GM21786 (cell line): ENCODE results near the gene AKT1S1.

Experiments
- ATAC-seq: cut with Tn5 transposase; IDR thresholded peaks from one replicate; pipeline ENCODE4 v1.9.1; 2021; ENCODE audit not compliant: unreplicated experiment

Gene AKT1S1

GRCh38 chr19:49870309-49870901 lies 6.8 kb downstream of the AKT1S1 start:
- no peak for ATAC-seq

GRCh38 chr19:49869484-49870308 lies 7.5 kb downstream of the AKT1S1 start:
- ATAC-seq, result peak; percentile 72

GRCh38 chr19:49869009-49869483 lies 8.1 kb downstream of the AKT1S1 start:
- peak; percentile 2 for ATAC-seq

- peak; percentile 35 for ATAC-seq
Observed at GRCh38 chr19:49866933-49867782, 10.0 kb downstream of the AKT1S1 start, which contains the start of gene PNKP. Gene PNKP (minus strand): TSS chr19:49867576. CDS start chr19:49867204, 372 bp downstream.

- no peak for ATAC-seq
Observed at GRCh38 chr19:49864890-49865289, 12.3 kb downstream of the AKT1S1 start.

- no peak for ATAC-seq
Observed at GRCh38 chr19:49863935-49864320, 13.2 kb downstream of the AKT1S1 start.

- no peak for ATAC-seq
Observed at GRCh38 chr19:49863254-49863934, 13.8 kb downstream of the AKT1S1 start.

- no peak for ATAC-seq
Observed at GRCh38 chr19:49862391-49863253, 14.5 kb downstream of the AKT1S1 start.

- no peak for ATAC-seq
Observed at GRCh38 chr19:49861541-49862378, 15.4 kb downstream of the AKT1S1 start.

GRCh38 chr19:49861107-49861506 lies 16.0 kb downstream of the AKT1S1 start:
- ATAC-seq, result no peak

GRCh38 chr19:49860336-49861102 lies 16.6 kb downstream of the AKT1S1 start:
- ATAC-seq, result no peak

- ATAC-seq, result no peak
Observed at GRCh38 chr19:49859682-49860335, 17.3 kb downstream of the AKT1S1 start.

GRCh38 chr19:49858088-49858985 lies 18.8 kb downstream of the AKT1S1 start:
- ATAC-seq, result no peak

- no peak for ATAC-seq
Observed at GRCh38 chr19:49857838-49858087, 19.4 kb downstream of the AKT1S1 start.

GRCh38 chr19:49857061-49857837 lies 19.9 kb downstream of the AKT1S1 start:
- no peak for ATAC-seq

- ATAC-seq, result no peak
Observed at GRCh38 chr19:49856574-49857021, 20.6 kb downstream of the AKT1S1 start.
